ENCODE results near the gene BRINP1.

GRCh38 chr9:119121899-119122298 lies 247.3 kb downstream of the BRINP1 start:
- TF ChIP-seq CTCF (IDR thresholded peaks at IDR 0.05) (no peak), EP300 (IDR thresholded peaks at IDR 0.05) (no peak), POLR2AphosphoS5 (IDR thresholded peaks at IDR 0.05) (no peak)

All from stomach (tissue), 4 donors.